GM12874 (cell line): ENCODE data around the gene MVP.
A peak's percentile ranks its signal among the peaks of the same experiment; 100 is the strongest.

ENCODE experiments used
- TF ChIP-seq, protein P1 (sequence below): IDR thresholded peaks from 2 replicates; pipeline ENCODE4 v1.5.1; 2011; ENCODE audit warnings: low read depth, mild to moderate bottlenecking, control low read depth, low read length, moderate library complexity; ENCODE audit not compliant: insufficient read depth

Gene MVP

DNA sequence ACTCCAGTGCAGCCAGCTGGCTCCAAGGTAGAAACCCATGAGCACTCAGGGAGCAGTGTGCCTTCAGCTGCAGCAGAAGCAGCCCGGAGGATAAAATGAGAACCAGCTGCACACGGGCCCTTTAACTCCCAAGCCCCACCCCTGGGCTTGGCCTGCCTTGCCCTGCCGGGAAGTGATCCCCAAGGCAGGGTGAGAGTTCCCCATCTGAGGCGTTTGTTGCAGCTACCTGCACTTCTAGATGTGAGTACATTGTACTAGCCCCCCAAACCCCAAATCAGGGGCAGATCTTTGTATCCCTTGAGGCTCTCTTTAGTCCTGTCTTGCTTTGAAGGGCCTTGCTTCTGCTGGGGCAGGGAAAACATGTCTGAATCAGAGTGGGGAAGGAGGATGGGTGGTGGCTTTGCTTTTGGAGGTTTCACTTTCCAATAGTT is at the start of gene MVP:
TSS of gene MVP (plus strand) at position 192 of the 431 bp plus-strand sequence. CDS start 10,088 bp downstream, outside the sequence.
- TF ChIP-seq, protein P1, sequence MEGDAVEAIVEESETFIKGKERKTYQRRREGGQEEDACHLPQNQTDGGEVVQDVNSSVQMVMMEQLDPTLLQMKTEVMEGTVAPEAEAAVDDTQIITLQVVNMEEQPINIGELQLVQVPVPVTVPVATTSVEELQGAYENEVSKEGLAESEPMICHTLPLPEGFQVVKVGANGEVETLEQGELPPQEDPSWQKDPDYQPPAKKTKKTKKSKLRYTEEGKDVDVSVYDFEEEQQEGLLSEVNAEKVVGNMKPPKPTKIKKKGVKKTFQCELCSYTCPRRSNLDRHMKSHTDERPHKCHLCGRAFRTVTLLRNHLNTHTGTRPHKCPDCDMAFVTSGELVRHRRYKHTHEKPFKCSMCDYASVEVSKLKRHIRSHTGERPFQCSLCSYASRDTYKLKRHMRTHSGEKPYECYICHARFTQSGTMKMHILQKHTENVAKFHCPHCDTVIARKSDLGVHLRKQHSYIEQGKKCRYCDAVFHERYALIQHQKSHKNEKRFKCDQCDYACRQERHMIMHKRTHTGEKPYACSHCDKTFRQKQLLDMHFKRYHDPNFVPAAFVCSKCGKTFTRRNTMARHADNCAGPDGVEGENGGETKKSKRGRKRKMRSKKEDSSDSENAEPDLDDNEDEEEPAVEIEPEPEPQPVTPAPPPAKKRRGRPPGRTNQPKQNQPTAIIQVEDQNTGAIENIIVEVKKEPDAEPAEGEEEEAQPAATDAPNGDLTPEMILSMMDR, result no peak

DNA sequence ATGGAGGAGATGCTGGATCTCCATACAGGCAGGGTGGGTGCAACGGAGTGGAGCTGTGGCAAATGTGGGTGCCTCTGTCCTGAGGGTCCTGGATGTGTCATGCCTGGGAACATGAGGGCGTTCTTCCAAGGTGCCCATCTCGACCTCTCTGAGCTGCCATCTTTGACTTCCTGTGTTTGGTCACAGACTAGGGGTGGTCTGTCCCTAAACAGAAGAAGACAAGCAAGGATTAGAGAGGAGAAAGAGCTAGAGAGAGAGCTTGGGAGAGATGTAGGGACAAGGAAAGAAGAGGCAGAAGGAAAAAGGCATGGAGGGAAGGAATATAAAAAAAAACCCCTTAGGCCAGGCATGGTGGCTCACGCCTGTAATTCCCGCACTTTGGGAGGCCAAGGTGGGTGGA is 45.5 kb upstream of the MVP start:
- TF ChIP-seq, protein P1, result no peak

DNA sequence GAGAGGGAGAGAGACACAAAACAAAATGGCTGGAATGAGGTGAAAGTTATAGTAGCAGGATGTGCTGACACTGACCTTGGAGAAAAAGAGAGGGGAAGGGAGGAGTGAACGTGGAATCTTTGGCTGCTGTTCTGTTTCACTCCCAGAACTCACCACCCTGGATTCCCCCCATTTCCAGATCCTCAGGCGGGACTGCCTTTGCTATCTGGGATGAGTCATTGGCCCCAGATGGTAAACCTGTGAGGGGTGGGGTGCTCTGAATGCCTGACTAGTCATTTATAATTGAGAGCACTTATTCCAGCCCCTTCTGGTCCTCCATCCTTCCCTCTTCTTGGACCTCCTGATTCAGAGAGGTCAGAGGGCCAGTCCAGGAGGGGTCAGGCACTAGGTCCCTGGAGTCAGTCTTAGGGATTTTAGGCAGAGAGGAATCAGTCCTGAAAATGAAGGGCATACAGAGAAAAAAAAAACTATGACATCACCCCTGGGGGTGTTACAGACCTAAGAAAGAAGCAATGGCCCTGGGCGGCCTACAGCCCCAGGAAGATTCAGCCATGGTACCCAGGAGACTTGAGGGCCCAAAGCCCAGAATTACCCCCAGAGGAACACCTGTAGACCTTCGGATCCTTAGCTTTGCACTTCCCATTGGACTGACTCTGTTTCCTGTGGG is 44.4 kb upstream of the MVP start:
- TF ChIP-seq, protein P1, result no peak

DNA sequence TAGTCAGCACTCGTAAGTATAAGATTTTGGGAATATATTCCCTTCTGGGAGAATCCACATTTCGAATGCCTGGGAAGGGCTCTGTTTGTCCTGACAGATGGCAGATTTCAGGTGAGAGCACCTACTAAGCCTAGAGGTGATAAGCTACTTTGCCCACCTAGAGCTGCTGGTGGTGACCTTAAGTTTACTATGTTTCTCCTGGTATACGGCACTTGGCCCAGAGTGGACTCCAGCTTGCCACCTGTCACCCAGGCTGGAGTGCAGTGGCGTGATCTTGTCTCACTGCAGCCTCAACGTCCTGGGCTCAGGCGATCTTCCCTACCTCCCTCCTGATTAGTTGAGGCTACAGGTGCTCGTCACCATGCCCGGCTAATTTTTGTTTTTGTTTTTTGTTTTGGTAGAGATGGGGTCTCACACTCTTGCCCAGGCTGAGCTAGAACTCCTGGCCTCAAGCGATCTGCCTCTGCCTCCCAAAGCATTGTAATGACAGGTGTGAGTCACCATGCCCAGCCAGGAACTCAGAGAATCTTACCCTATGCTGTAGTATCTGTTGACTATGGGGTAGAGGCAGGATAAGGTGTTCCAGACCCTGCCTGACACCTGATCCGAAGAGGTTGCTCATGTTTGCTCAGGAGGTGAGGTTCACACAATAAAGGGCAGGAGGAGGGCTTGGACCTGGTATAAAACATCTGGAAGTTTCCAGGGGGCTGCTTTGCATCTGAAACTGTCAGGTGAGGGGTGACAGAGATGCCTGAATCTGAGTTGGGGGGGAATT is 42.5 kb upstream of the MVP start, which contains the start of gene ZG16:
TSS of gene ZG16 (plus strand) at position 681 of the 775 bp plus-strand sequence. CDS start 1,011 bp downstream, outside the sequence.
- TF ChIP-seq, protein P1, result no peak

DNA sequence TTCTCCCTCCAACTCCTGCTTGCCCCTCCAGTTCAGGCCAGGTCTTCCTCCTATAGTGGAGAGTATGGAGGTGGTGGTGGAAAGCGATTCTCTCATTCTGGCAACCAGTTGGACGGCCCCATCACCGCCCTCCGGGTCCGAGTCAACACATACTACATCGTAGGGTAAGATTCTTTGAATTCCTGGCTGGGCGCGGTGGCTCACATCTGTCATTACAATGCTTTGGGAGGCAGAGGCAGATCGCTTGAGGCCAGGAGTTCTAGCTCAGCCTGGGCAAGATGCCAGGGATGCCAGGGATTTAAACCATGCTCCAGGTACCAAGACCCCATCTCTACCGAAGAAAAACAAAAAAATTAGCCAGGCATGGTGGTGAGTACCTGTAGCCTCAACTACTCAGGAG is 40.8 kb upstream of the MVP start:
- TF ChIP-seq, protein P1, result no peak

DNA sequence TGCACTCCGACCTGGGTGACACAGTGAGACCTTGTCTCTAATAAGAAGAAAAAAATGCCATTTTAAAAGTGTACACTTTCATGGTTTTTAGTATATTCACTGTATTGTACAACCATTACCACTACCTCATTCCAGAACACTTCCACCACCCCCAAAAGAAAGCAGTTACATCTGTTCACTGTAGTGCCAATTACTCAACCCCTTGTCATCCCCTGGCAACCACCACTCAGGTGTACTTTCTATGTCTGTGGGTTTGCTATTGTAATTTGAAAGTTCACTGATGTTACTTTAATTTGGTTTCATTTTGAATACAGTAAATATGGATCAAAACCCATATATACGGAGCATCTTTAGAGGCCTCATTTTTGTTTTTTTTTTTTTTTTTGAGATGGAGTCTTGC is 36.1 kb upstream of the MVP start:
- TF ChIP-seq, protein P1, result no peak

DNA sequence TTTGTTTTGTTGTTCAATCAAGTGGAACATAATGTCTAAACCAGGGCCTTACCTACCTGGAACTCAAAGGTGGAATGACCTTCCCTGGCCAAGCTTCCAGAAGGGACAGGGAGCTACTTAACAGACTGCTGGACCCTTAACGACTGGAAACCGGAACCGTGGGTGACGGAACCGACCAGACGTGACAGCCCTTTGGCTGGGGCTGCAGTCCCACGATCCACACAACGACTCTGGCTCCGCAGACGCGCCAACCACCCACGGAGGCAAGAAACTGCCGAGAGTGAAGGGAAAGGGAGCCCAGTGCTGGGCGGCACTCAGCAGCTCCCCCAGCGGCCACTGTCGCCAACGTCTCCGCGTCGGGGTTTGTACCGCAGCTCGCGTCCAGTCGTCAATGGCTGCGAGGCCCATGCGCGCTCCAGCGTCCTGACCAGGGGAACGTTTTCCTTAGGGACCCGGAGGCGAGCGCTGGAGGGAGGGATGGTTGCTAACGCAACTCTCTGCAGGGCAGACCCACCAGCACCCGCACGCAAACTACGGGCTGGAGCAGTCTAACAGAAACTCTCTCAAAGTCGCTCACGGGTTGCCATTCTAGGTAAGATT is 35.3 kb upstream of the MVP start:
- TF ChIP-seq, protein P1, result peak; percentile 80
